ENCODE results near the gene ATP9A. TPM values are rescaled to one million over a fixed set of nuclear protein-coding genes. Genes with fewer than 3 reads are reported as not detected.

ATP9A gene
- total and polyA plus RNA-seq, 2 of the 4 experiments (the other 2 are of a cell fraction), result 10.6 to 22.4 TPM

DNA sequence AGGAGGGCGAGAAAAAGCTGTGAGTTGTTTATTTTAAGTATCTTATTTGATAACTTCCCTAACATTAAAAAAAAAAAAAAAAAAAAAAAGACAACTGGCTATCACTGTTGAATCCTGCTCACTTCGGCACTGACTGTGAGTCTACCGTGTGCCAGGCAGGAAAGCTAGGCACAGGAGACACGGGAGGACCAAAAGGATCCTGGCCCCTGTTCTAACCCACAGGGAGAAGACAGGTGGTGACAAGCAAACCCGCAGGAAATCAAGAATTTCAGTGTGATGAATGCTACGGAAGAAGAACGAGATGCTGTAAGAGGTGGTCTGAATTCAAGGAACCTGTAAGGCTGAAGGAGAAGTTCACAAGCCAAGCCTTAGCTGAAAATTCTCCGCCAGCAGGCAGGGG is 130.9 kb downstream of the ATP9A start:
- Histone ChIP-seq H3K4ac (ENCODE audit: low read depth, low read length) (no peak overlapping the region), H3K9me1 (ENCODE audit: insufficient read depth, low read length) (peaks cover 9% of the 10 kb centered on the region), H2AK5ac (ENCODE audit: low read depth, low read length) (peak overlapping the region; percentile 33; the same call in 1 of the 2 replicates), H3K27me3 (ENCODE audit: control insufficient read depth, insufficient read depth, low read length) (no peaks in the 10 kb centered on the region), H3K79me1 (ENCODE audit: low read depth in 1 of 2, low read length in 2 of 2) (peaks cover 0 to 29% of the 10 kb centered on the region in 2 experiments; a peak in 3 of 4 replicates), H2BK120ac (ENCODE audit: low read depth, low read length) (no peak overlapping the region), H3K9me3 (ENCODE audit: control insufficient read depth, insufficient read depth, low read length) (no peaks in the 10 kb centered on the region), H4K91ac (ENCODE audit: insufficient read depth, low read depth, low read length) (no peak overlapping the region), H3K4me2 (ENCODE audit: low read depth, low read length) (no peak overlapping the region), H3K23ac (ENCODE audit: low read depth, low read length) (no peak overlapping the region), H3K4me3 (ENCODE audit: insufficient read depth, low read depth, low read length) (no peak overlapping the region), H4K8ac (ENCODE audit: low read depth in 2 of 2, low read length in 2 of 2) (no peak overlapping the region), H2BK20ac (ENCODE audit: low read depth, low read length) (no peak overlapping the region), H3K56ac (ENCODE audit: extremely low read depth, insufficient read depth, low read length) (no peak overlapping the region), H4K5ac (ENCODE audit: low read depth, low read length) (no peak overlapping the region), H3K9ac (ENCODE audit: low read depth, low read length) (no peak overlapping the region), H3K14ac (replicated peaks; ENCODE audit: low read depth, low read length) (no peak overlapping the region), H3K4me1 (ENCODE audit: control insufficient read depth, insufficient read depth, low read length) (peaks cover 6% of the 10 kb centered on the region), H3K36me3 (ENCODE audit: control insufficient read depth, insufficient read depth, low read length) (no peaks in the 10 kb centered on the region), H3K18ac (ENCODE audit: low read depth, low read length) (no peak overlapping the region), H2AK9ac (replicated peaks; ENCODE audit: low read depth, low read length, poor library complexity) (no peak overlapping the region), H2AFZ (replicated peaks; ENCODE audit: low read length, poor library complexity) (no peak overlapping the region), H2BK5ac (ENCODE audit: low read depth, low read length, poor library complexity, severe bottlenecking) (no peak overlapping the region), H2BK15ac (ENCODE audit: low read depth, low read length) (no peak overlapping the region), H3K27ac (ENCODE audit: insufficient read depth, low read length) (no peak overlapping the region), H4K20me1 (ENCODE audit: insufficient read depth, low read length) (no peaks in the 10 kb centered on the region)
- dilution Hi-C loops (cut with HindIII; ENCODE audit: low sequenced_read_pairs, unreplicated experiment) (no loop called here), intact Hi-C loops (cut with micrococcal nuclease) (loop anchor here (5.0 kb wide), 1 partner anchor 60 kb away; no protein-coding TSS in a partner anchor), in situ Hi-C loops (cut with MboI; ENCODE audit: low sequenced_read_pairs) (no loop called here)
- ChIA-PET POLR2A (ENCODE audit: unreplicated experiment) (no interaction called here), CTCF (interaction anchor here (0.6 to 1.2 kb wide), 2 partner anchors 267 to 445 kb away, joined by 3 to 5 read pairs; no protein-coding TSS in a partner anchor)
- DNase-seq (no peak), ATAC-seq (ENCODE audit: low read depth) (no peak)
- no TSS peak for BruUV-seq (replicated peaks)
- 96% methylated on average over 3 of the region's 8 CpGs; no CpG with 5 or more reads in 1 of the 2 experiments for WGBS, 2 experiments (ENCODE audit: extremely low coverage in 2 of 2, insufficient read length in 1 of 2)
- no peak for TF ChIP-seq RAD21 (IDR thresholded peaks at IDR 0.05; ENCODE audit: low read length)
- TF ChIP-seq, protein P1, sequence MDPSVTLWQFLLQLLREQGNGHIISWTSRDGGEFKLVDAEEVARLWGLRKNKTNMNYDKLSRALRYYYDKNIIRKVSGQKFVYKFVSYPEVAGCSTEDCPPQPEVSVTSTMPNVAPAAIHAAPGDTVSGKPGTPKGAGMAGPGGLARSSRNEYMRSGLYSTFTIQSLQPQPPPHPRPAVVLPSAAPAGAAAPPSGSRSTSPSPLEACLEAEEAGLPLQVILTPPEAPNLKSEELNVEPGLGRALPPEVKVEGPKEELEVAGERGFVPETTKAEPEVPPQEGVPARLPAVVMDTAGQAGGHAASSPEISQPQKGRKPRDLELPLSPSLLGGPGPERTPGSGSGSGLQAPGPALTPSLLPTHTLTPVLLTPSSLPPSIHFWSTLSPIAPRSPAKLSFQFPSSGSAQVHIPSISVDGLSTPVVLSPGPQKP (IDR thresholded peaks at IDR 0.05; ENCODE audit: borderline replicate concordance, low read depth, low read length), result no peak
